HS-5 (cell line): ENCODE data around the gene ANKS6.

Source experiments
- DNase-seq: peaks from one replicate; pipeline ENCODE4 v3.0.0-alpha.2; 2012; ENCODE audit warnings: low read depth

The ANKS6 gene

GRCh38 chr9:98790842-98791607 is 5.3 kb downstream of the ANKS6 start:
- DNase-seq: peak; percentile 89

GRCh38 chr9:98790134-98790841 is 6.1 kb downstream of the ANKS6 start:
- no peak for DNase-seq

GRCh38 chr9:98789483-98790133 is 6.7 kb downstream of the ANKS6 start:
- DNase-seq: no peak

GRCh38 chr9:98787766-98788335 is 8.5 kb downstream of the ANKS6 start:
- DNase-seq: no peak

GRCh38 chr9:98786750-98787510 is 9.4 kb downstream of the ANKS6 start:
- no peak for DNase-seq

- no peak for DNase-seq
Observed at GRCh38 chr9:98784831-98785806, 11.2 kb downstream of the ANKS6 start.

- DNase-seq: no peak
Observed at GRCh38 chr9:98783518-98784226, 12.7 kb downstream of the ANKS6 start.

GRCh38 chr9:98781588-98782383 is 14.6 kb downstream of the ANKS6 start:
- DNase-seq: no peak

GRCh38 chr9:98780059-98780749 is 16.2 kb downstream of the ANKS6 start:
- DNase-seq: no peak

GRCh38 chr9:98778711-98779530 is 17.4 kb downstream of the ANKS6 start:
- no peak for DNase-seq

GRCh38 chr9:98778251-98778650 is 18.1 kb downstream of the ANKS6 start:
- no peak for DNase-seq

GRCh38 chr9:98777618-98778017 is 18.7 kb downstream of the ANKS6 start:
- no peak for DNase-seq

- no peak for DNase-seq
Observed at GRCh38 chr9:98775831-98776441, 20.4 kb downstream of the ANKS6 start.

- no peak for DNase-seq
Observed at GRCh38 chr9:98774746-98775145, 21.6 kb downstream of the ANKS6 start.

GRCh38 chr9:98773721-98774120 is 22.6 kb downstream of the ANKS6 start:
- no peak for DNase-seq

GRCh38 chr9:98772364-98773155 is 23.8 kb downstream of the ANKS6 start:
- DNase-seq: no peak
